GM12864 (cell line): ENCODE results near the gene MAP2K6.

Experiments used
- DNase-seq: peaks from one replicate; pipeline ENCODE4 v3.0.0-alpha.2; 2011; ENCODE audit warnings: low read depth
- H3K4me3 ChIP-seq: 2 replicates; pipeline ENCODE4 v1.5.1; 2011; ENCODE audit warnings: mild to moderate bottlenecking, low read depth, low read length, control low read depth
- TF ChIP-seq, protein P1 (sequence below): IDR thresholded peaks from 2 replicates; pipeline ENCODE4 v1.5.1; 2011; ENCODE audit warnings: low read depth, mild to moderate bottlenecking, moderate library complexity, low read length, control low read depth, inconsistent platforms; ENCODE audit errors: missing control alignments

Gene MAP2K6

DNA sequence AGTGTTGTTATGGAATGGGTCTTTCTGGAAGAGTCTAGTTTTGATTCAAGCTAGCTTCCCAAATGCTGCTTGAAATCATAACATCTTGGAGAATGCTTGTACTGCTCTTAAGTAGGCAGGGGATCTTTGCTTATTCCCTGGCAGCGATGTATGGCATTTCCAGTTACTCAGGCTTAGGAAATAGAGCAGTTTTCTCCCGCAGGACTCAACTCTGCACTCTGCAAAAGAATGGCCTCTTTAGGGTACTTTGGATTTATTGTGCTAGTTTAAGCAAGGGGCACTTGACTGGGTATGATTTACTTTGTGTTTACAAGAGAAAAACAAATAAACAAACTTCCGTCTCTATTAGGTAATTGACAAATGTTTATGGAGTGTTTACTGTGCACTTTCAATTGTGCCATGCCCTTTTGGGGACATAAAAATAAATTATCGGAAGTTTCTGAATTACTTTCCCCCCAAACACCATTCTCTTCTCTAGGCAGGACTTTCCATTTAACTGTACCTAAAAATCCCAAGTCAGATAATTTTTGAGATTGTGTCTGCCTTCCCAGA, 164.0 kb downstream of the MAP2K6 start:
- no peak for DNase-seq
- TF ChIP-seq, protein P1, sequence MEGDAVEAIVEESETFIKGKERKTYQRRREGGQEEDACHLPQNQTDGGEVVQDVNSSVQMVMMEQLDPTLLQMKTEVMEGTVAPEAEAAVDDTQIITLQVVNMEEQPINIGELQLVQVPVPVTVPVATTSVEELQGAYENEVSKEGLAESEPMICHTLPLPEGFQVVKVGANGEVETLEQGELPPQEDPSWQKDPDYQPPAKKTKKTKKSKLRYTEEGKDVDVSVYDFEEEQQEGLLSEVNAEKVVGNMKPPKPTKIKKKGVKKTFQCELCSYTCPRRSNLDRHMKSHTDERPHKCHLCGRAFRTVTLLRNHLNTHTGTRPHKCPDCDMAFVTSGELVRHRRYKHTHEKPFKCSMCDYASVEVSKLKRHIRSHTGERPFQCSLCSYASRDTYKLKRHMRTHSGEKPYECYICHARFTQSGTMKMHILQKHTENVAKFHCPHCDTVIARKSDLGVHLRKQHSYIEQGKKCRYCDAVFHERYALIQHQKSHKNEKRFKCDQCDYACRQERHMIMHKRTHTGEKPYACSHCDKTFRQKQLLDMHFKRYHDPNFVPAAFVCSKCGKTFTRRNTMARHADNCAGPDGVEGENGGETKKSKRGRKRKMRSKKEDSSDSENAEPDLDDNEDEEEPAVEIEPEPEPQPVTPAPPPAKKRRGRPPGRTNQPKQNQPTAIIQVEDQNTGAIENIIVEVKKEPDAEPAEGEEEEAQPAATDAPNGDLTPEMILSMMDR, result no peak
- no peak overlapping the region for H3K4me3 ChIP-seq

DNA sequence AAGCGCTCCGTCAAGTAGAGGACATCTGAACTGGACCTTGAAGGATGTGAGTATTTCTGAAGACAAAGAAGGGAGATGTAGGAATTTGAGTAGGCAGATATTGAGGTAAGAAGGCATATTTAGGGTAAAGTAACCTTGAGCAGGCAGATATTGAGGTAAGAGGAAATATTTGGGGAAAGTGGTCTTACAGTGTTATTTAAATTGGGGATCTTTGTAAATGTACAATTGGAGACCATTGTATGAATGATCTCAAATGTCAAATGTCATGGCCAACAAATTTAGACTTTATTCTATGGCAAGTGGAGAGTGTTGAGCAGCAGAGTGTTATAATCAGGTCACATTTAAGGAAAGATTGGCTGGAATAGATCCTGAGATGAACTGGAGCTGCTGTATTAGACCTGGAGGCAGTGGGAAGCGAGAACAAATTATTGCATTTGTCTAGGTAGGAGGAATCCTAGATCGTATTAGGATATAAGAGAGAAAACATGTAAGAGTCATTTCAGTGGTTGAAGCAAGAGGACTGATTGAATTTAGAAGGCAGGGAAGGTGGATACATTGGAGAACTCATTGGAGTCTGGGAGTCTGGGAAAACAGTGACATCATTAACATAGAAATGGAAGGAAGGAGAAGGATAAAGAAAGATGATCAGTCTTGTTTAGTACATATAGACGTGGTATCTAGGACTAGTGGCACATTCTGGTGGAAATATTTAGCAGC, 165.6 kb downstream of the MAP2K6 start:
- no peak overlapping the region for H3K4me3 ChIP-seq
- DNase-seq, result no peak
- TF ChIP-seq, protein P1, result no peak

- H3K4me3 ChIP-seq, result peak overlapping the region; percentile 34
- peak; percentile 45 for DNase-seq
- TF ChIP-seq, protein P1, result no peak
Observed at GRCh38 chr17:69581061-69581961, 166.8 kb downstream of the MAP2K6 start.

- no peak overlapping the region for H3K4me3 ChIP-seq
- DNase-seq, result no peak
- TF ChIP-seq, protein P1, result no peak
Observed at GRCh38 chr17:69588316-69588715, 173.8 kb downstream of the MAP2K6 start.

GRCh38 chr17:69588827-69589239, 174.3 kb downstream of the MAP2K6 start:
- DNase-seq, result no peak
- TF ChIP-seq, protein P1, result no peak
- H3K4me3 ChIP-seq, result no peak overlapping the region

DNA sequence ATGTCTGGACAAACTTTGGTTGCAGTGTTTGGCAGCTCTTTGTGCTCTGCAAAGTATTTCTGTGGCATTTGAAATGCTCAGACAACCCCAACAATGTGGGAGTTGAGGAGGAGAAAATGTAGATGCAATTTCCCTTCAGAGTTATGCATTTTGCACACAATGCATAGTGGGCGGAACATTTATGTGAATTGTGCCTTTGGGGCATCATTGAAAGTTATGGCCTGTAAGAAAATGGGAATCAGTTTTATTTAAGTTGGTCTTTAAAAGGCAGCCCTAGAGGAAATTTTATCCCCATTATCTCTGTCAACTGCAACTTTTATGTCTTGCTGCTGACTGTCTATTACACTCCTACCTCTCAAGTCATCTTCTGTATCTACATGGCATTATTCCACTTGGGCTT, 176.2 kb downstream of the MAP2K6 start:
- H3K4me3 ChIP-seq, result no peak overlapping the region
- TF ChIP-seq, protein P1, result no peak
- no peak for DNase-seq
